ENCODE measurements around the gene NR1H2.
"Not testable (repeated sequence)": the region's sequence is repeated elsewhere in the genome, so short reads cannot be mapped to it uniquely, and the experiment has no call there.

The NR1H2 gene

DNA sequence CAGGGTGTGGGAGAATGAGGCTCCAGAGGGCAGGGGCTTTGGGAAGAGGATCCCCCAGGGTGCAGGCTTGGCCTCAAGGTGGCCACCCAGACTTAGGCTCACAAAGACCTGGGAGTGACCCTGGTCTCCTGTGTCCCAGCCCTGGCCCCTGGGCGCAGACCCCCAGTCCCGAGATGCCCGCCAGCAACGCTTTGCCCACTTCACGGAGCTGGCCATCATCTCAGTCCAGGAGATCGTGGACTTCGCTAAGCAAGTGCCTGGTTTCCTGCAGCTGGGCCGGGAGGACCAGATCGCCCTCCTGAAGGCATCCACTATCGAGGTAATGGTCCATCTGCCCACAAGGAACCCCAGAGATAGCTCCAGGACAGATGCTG is 2.6 kb downstream of the NR1H2 start:
- DNase-seq (ENCODE audit: low spot score), result no peak

DNA sequence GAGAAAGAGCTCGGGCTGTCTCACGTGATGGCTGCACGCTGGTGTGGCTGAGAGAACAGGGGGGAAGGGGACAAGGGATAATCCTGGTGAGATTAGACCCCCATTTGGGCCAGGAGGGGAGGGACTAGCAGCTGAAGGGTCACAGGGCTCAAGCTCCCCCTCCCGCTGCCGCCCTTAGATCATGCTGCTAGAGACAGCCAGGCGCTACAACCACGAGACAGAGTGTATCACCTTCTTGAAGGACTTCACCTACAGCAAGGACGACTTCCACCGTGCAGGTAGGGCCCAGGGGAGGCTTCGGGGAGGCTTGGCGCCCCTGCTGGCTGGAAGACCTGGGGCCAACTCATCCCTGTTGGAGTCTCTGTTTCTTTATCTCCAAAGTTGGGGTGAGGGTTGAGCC is 3.3 kb downstream of the NR1H2 start:
- no peak for DNase-seq (ENCODE audit: low spot score)

DNA sequence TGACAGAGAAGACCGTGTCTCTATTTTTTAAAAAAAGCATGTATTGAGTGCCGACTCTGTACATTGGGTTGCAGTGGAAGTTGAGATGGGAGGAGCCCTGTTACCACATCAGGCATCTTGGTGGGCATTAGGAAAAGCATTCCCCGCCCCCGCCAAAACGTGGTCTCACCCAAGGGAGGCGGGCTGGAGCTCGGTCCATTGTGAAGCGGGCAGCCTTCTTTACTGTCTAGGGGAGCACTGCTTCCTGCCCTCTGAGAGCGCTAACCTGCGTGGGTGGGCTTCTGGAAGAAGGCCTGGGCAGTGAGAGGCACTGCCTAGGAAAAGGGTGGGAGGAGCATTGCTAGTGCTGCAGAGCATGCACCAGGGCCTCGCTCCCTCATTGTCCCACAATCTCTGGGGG is 3.9 kb downstream of the NR1H2 start:
- no peak for DNase-seq (ENCODE audit: low spot score)

DNA sequence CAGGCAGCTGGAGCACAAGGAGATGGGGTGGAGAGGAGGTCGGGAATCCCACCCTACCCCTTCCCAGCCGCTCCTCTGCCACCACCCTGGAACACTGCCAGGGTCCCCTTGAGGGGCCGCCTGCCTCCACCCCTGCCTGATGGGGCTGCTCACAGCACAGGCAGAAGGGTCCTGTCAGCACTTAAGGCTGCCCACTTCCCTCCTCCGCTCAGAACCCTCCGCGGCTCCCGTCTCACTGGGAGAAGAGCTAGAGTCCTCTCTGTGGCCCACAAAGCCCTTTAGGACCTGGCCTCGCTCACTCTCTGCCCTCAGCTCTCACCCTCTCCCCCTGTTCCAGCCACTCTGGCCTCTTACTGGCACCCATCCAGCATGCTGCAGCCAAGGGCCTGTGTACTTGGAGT is 4.5 kb downstream of the NR1H2 start:
- no peak for DNase-seq (ENCODE audit: low spot score)

DNA sequence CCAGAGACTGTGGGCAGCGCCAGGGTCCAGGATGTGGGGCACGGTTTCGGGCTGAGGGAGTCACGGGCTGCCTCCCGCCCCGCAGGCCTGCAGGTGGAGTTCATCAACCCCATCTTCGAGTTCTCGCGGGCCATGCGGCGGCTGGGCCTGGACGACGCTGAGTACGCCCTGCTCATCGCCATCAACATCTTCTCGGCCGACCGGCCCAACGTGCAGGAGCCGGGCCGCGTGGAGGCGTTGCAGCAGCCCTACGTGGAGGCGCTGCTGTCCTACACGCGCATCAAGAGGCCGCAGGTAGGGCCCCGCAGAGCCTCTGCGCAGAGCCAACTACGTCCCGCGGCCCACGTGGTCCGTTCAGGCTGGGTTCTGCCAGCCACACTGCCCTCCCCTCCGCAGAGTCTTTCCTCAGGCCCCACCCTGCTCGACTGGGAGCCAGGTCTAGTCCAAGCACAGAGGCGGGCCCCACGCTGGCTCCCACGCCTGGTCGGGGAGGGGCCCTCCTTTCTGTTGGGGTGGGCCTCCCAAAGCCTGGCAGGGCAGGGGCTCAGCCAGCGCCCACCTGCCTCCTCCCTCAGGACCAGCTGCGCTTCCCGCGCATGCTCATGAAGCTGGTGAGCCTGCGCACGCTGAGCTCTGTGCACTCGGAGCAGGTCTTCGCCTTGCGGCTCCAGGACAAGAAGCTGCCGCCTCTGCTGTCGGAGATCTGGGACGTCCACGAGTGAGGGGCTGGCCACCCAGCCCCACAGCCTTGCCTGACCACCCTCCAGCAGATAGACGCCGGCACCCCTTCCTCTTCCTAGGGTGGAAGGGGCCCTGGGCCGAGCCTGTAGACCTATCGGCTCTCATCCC is 5.8 kb downstream of the NR1H2 start:
- no peak for DNase-seq (ENCODE audit: low spot score)

DNA sequence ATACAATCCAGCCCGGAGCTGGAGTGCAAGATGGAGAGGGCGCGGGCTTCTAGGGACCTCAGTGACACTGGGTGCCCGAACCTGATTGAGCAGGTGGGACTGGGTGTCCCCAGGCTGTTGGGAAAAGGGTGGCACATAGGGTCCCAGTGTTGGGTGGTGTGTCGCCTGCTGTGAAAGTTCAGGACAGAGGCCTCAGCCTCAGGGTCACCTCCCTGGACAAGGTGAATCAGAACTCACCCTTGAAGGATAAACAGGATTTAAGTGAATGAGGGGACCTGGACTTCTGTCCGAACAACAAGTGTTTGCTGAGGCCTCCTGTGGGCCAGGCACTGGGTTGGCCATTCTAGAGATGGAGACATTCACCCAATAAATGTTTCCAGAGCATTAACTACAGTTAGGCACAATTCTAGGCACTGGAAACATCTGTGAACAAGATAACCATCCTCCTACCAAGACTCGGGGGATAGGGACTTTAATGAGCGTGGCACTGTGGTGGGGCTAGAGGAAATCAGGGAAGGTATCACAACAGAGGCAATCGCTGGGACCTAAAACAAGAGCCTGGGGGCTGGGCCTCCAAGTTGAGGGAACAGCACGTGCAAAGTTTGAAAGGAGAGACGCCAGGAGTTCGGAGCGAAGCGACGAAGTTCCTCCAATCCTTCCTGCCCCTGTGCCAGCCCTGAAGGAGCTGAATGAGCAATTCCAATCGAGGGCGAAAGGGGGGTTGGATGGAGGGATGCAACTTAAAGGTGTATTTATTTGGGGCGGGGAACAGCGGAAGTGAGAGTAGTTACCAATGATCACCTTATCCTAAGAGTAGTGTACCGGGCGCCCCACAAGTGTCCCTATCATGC is 7.0 kb downstream of the NR1H2 start:
- DNase-seq (ENCODE audit: low spot score), result no peak

- DNase-seq (ENCODE audit: low spot score), result peak; percentile 99
Measured at GRCh38 chr19:50383852-50384684, 7.8 kb downstream of the NR1H2 start, which contains the start of gene POLD1. POLD1 (plus strand) TSS chr19:50384347; CDS start chr19:50398852, 14,505 bp downstream.

GRCh38 chr19:50384685-50385535 is 8.7 kb downstream of the NR1H2 start:
- DNase-seq (ENCODE audit: low spot score), result peak; percentile 27

DNA sequence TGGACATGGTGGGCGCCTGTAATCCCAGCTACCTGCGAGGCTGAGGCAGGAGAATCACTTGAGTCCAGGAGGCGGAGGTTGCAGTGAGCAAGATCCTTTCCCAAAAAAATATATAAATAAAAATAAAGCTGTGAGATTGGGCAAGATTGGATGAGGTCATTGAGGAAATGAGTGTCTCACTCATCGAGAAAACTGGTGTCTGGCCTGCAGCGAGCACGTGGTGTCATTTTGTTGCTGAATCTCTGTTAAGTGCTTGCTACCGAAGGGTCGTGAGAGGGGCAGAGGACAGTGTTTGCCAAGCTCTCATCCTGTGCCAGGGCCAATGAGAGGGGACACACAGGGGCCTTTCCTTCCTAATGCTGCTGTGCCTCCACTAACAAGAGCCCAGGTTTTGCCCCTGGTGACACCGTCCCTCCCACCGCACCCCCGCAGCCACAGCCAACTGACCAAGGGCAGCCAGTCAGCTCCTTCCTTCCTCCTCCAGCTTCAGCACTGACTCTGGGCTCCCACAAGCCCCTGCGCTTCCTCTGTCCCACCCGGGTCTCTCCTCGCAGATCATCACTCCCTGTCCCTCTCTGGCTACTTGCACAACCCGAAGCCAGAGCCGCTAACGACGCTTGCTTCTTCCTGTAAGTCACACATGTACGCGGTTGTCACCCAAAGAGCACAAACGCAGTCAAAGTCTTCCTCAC is 11.1 kb downstream of the NR1H2 start:
- DNase-seq (ENCODE audit: low spot score), result no peak

GRCh38 chr19:50387868-50388245 is 11.6 kb downstream of the NR1H2 start:
- DNase-seq (ENCODE audit: low spot score), result no peak

DNA sequence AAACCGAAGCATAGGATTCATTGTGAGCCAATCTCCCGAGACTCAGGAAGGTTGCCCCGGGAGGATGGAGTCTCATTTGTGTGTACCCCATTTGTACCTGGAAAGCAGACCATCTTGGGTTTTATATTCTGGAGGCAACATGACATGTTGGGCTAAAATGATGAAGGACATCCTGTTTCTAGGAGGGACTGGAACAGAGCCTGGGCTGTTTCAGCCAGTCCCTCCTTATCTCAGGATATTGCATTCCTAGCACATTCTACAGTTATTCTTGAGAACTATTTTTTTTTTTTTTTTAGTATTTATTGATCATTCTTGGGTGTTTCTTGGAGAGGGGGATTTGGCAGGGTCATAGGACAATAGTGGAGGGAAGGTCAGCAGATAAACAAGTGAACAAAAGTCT is 14.0 kb downstream of the NR1H2 start:
- not testable (repeated sequence) for DNase-seq (ENCODE audit: low spot score)

GRCh38 chr19:50390952-50391351 is 14.7 kb downstream of the NR1H2 start:
- not testable (repeated sequence) for DNase-seq (ENCODE audit: low spot score)

- no peak for DNase-seq (ENCODE audit: low spot score)
Measured at GRCh38 chr19:50392759-50393158, 16.5 kb downstream of the NR1H2 start.

GRCh38 chr19:50393589-50393988 is 17.3 kb downstream of the NR1H2 start:
- DNase-seq (ENCODE audit: low spot score), result no peak

DNA sequence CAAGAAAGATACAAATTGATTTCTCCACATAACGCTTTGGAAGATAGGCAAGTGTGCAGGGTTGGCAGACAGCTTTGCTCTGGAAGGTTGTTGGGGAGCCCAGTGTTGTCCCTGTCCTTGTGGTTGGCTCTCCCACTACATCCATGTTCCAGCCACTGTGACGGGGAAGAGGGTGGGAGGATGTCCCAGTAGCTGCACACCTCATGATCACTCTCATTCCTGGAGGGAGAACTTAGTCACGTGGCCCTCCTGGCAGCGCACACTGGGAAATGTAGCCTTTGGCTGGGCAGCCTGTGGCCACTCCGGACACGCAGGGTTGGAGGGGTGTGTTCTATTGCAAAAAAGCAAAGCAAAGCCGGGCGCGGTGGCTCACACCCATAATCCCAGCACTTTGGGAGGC is 17.8 kb downstream of the NR1H2 start:
- DNase-seq (ENCODE audit: low spot score), result no peak

GRCh38 chr19:50398675-50399367 is 22.6 kb downstream of the NR1H2 start:
- no peak for DNase-seq (ENCODE audit: low spot score)

DNA sequence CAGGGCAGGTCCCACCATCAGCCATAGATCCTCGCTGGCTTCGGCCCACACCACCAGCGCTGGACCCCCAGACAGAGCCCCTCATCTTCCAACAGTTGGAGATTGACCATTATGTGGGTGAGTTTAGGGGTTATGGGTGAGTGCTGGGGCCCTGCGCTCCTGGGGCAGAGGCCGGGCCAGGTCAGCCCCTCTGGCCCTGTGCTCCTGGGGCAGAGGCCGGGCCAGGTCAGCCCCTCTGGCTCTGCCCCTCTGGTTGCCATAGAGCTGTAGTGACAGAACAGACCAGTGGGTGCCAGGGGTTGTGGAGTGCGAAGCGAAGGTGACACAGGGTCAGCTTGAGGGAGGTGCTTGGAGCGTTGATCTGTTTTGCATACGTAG is 23.1 kb downstream of the NR1H2 start:
- no peak for DNase-seq (ENCODE audit: low spot score)

DNA sequence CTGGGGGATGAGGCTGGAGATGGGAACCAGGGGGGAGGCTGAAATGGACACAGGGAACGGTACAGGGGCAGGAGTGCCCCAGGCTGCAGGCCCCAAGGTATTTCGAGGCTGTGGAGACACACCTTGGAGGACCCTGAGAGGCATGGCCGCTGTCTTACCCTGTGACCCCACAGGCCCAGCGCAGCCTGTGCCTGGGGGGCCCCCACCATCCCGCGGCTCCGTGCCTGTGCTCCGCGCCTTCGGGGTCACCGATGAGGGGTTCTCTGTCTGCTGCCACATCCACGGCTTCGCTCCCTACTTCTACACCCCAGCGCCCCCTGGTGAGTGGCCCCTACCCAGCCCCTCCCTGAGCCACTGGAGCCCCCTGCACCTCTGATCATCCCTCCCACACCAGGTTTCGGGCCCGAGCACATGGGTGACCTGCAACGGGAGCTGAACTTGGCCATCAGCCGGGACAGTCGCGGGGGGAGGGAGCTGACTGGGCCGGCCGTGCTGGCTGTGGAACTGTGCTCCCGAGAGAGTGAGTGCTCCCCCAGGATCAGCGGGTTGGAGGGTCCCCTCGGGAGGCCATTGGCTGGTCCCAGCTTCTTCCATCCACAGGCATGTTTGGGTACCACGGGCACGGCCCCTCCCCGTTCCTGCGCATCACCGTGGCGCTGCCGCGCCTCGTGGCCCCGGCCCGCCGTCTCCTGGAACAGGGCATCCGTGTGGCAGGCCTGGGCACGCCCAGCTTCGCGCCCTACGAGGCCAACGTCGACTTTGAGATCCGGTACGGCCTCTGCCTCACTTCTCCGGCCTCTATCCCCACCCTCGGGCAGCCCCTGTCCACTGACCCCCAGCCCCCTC is 25.6 kb downstream of the NR1H2 start:
- no peak for DNase-seq (ENCODE audit: low spot score)

Measured in SW480 (cell line).